Thoracic aorta (tissue), 2 donors: ENCODE data around the gene PTMA. TPM values are rescaled to one million over a fixed set of nuclear protein-coding genes. Genes with fewer than 3 reads are reported as not detected.

Experiments
- ATAC-seq: fragments of 150-250 bp; one replicate; pipeline ENCODE4 v1.8.0; 2017; ENCODE audit warnings: low read depth; ENCODE audit not compliant: insufficient number of reproducible peaks, low FRiP score
- DNase-seq: peaks from one replicate; pipeline ENCODE4 v3.0.0-alpha.2; 2020; ENCODE audit warnings: low spot score
- H3K27ac ChIP-seq, 2 donors: fragments of 200-600 bp; sonication (generic); 1 replicate in 1 of 2; 2 replicates in 1 of 2; pipeline ENCODE4 v1.5.1; 2016; ENCODE audit warnings: mild to moderate bottlenecking in 2 of 2, moderate library complexity in 2 of 2
- H3K27me3 ChIP-seq: fragments of 200-600 bp; sonication (generic); replicated peaks from 2 replicates; pipeline ENCODE4 v1.6.0; 2016; ENCODE audit warnings: mild to moderate bottlenecking; ENCODE audit not compliant: insufficient read depth
- H3K36me3 ChIP-seq: fragments of 200-600 bp; sonication (generic); one replicate; pipeline ENCODE4 v1.5.1; 2016
- H3K4me1 ChIP-seq, 2 donors: fragments of 200-600 bp; sonication (generic); 1 replicate in 1 of 2; 2 replicates in 1 of 2; pipeline versions ENCODE4 v1.5.1 to v1.6.0; 2016; ENCODE audit warnings: low read depth in 2 of 2, mild to moderate bottlenecking in 1 of 2; ENCODE audit not compliant: control insufficient read depth in 1 of 2
- H3K4me3 ChIP-seq: fragments of 200-600 bp; sonication (generic); 2 replicates; pipeline ENCODE4 v1.5.1; 2016; ENCODE audit warnings: mild to moderate bottlenecking
- H3K9me3 ChIP-seq: fragments of 200-600 bp; sonication (generic); 2 replicates; pipeline ENCODE4 v1.5.1; 2016
- total RNA-seq, 2 donors: library from RNA; depleted of rRNA; stranded (reverse); fragments of >200 nt; gene quantifications; one replicate each; pipeline versions ENCODE4 v1.1.0 to v1.2.3, GENCODE V29; 2016
- TF ChIP-seq, protein P1 (sequence below): fragments of 200-600 bp; sonication (generic); IDR thresholded peaks from one replicate; pipeline ENCODE4 v1.5.1; 2019; ENCODE audit warnings: antibody characterized with exemption

The PTMA gene
- total RNA-seq, 2 donors from 2014 or later: 700 to 1,022 TPM

GRCh38 chr2:231687133-231687852, 21.0 kb upstream of the PTMA start:
- ATAC-seq (no peak), DNase-seq (no peak)
- TF ChIP-seq, protein P1, sequence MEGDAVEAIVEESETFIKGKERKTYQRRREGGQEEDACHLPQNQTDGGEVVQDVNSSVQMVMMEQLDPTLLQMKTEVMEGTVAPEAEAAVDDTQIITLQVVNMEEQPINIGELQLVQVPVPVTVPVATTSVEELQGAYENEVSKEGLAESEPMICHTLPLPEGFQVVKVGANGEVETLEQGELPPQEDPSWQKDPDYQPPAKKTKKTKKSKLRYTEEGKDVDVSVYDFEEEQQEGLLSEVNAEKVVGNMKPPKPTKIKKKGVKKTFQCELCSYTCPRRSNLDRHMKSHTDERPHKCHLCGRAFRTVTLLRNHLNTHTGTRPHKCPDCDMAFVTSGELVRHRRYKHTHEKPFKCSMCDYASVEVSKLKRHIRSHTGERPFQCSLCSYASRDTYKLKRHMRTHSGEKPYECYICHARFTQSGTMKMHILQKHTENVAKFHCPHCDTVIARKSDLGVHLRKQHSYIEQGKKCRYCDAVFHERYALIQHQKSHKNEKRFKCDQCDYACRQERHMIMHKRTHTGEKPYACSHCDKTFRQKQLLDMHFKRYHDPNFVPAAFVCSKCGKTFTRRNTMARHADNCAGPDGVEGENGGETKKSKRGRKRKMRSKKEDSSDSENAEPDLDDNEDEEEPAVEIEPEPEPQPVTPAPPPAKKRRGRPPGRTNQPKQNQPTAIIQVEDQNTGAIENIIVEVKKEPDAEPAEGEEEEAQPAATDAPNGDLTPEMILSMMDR: peak; percentile 39
- H3K27ac ChIP-seq: no peak overlapping the region
- no peak overlapping the region for H3K4me3 ChIP-seq
- no peaks in the 10 kb centered on the region for H3K27me3 ChIP-seq
- H3K4me1 ChIP-seq: no peaks in the 10 kb centered on the region
- H3K36me3 ChIP-seq: no peaks in the 10 kb centered on the region
- no peaks in the 10 kb centered on the region for H3K9me3 ChIP-seq

DNA sequence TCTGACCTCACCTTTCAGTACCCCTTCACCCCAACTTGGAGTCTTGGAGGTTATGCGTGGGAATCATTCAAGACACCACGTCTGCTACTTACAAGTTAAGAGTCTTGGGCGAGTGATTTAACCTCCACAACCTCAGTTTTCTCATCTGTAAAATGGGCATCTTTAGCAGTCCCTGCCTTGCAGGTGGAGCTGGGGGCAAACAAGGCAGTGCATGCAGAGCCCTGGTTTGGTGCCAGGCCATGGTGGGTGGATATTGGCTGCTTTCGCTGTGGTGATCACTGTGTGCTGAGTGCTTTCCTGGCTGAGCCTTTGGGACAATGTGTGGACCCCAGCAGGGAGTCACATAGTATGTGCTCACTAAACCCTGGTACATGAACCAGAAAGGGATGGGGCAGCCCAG, 20.4 kb upstream of the PTMA start:
- Histone ChIP-seq H3K36me3 (no peaks in the 10 kb centered on the region), H3K27me3 (no peaks in the 10 kb centered on the region), H3K9me3 (no peaks in the 10 kb centered on the region), H3K4me1 (no peaks in the 10 kb centered on the region), H3K4me3 (no peak overlapping the region), H3K27ac (no peak overlapping the region)
- TF ChIP-seq, protein P1: no peak
- ATAC-seq (no peak), DNase-seq (no peak)

GRCh38 chr2:231688719-231689118, 19.6 kb upstream of the PTMA start:
- DNase-seq: no peak
- Histone ChIP-seq H3K27me3 (no peaks in the 10 kb centered on the region), H3K4me1 (no peaks in the 10 kb centered on the region), H3K36me3 (no peaks in the 10 kb centered on the region), H3K4me3 (no peak overlapping the region), H3K9me3 (no peaks in the 10 kb centered on the region), H3K27ac (no peak overlapping the region)
- no peak for ATAC-seq
- TF ChIP-seq, protein P1: no peak

GRCh38 chr2:231689124-231689893, 19.0 kb upstream of the PTMA start:
- ATAC-seq: no peak
- TF ChIP-seq, protein P1: no peak
- Histone ChIP-seq H3K4me3 (no peak overlapping the region), H3K27me3 (no peaks in the 10 kb centered on the region), H3K9me3 (no peaks in the 10 kb centered on the region), H3K27ac (no peak overlapping the region), H3K36me3 (no peaks in the 10 kb centered on the region), H3K4me1 (no peaks in the 10 kb centered on the region)
- no peak for DNase-seq

DNA sequence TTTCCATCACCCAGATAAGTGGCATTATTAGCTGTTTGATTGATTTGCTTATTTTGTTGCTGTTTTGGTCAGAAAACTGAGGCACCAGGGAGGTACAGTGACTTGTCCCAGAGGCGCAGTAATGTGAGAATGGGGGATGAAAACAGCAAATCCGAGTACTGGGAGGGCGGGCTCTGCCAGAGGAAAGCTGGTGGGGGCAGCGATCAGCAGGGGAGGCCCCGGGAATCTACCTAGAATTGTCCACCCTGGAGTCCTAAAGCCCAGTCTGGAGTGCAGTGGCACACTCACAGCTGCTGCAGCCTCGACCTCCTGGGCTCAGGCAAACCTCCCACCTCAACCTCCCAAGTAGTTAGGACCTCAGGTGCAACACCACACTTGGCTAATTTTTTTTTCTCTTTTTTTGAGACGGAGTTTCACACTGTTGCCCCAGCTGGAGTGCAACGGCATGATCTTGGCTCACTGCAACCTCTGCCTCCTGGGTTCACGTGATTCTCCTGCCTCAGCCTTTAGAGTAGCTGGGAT, 17.0 kb upstream of the PTMA start:
- H3K27ac ChIP-seq: no peak overlapping the region
- TF ChIP-seq, protein P1: no peak

More for the DNA sequence above, 17.0 kb upstream of the PTMA start:
- no peak overlapping the region for H3K4me3 ChIP-seq
- no peak for ATAC-seq
- DNase-seq: no peak
- no peaks in the 10 kb centered on the region for H3K36me3 ChIP-seq
- H3K9me3 ChIP-seq: no peaks in the 10 kb centered on the region
- no peaks in the 10 kb centered on the region for H3K4me1 ChIP-seq
- H3K27me3 ChIP-seq: no peaks in the 10 kb centered on the region
